Lung microvascular endothelial cell (primary cell): ENCODE results near the gene CARS1. TPM values are rescaled to one million over a fixed set of nuclear protein-coding genes. Genes with fewer than 3 reads are reported as not detected.

Experiments
- DNase-seq, 2 donors: peaks; one replicate each; pipeline versions ENCODE4 v3.0.0 to v3.0.0-alpha.2; 2010; ENCODE audit warnings: low read depth in 2 of 2
- total RNA-seq: library from RNA; depleted of rRNA; stranded (reverse); fragments of >200 nt; gene quantifications from 2 replicates; pipeline ENCODE4 v1.2.1, GENCODE V29; 2014

The CARS1 gene
- total RNA-seq, 1 donor from 2014 or later = 42.1 TPM

- no peak for DNase-seq
Measured at GRCh38 chr11:2963112-2963754, 94.0 kb downstream of the CARS1 start.

- DNase-seq = no peak
Measured at GRCh38 chr11:2961080-2961479, 96.1 kb downstream of the CARS1 start.

DNA sequence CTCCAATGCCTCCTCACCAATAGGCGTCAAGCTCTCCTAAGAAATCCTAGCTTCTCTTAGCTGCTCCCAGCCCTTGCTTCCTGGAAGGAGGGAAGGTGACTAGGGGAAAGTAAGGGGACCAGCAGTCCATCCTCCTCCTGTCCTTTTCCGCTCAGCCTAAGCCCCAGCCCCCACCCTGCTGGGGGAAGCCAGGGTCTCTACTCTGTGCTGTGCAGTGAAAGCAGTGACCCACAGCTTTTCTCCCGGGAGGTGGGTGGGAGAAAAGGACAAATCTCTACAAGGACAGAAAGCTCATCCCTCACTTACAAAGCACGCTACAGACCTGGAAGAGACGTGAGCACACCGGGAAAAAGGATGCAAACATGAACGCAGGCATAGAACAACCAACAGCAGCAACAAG lies 97.1 kb downstream of the CARS1 start:
- no peak for DNase-seq

DNA sequence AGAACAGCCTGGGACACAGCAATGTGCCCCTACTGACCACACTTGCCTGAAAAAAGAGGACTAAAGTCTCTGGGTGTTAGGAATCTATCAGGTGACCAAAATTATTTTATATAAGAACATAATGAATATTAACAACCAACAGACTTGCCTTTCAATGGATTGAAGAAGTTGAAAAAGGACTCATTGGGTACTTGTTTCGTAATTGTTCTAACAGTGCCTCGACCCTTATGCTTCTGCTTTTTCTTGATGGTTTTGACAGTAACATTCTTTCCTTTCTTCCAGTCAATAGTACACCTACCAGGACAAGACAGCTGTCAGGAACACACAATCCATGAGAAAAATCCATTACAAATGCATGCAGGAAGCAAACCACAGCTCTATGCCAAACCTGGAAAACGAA lies 99.0 kb downstream of the CARS1 start:
- DNase-seq = no peak

DNA sequence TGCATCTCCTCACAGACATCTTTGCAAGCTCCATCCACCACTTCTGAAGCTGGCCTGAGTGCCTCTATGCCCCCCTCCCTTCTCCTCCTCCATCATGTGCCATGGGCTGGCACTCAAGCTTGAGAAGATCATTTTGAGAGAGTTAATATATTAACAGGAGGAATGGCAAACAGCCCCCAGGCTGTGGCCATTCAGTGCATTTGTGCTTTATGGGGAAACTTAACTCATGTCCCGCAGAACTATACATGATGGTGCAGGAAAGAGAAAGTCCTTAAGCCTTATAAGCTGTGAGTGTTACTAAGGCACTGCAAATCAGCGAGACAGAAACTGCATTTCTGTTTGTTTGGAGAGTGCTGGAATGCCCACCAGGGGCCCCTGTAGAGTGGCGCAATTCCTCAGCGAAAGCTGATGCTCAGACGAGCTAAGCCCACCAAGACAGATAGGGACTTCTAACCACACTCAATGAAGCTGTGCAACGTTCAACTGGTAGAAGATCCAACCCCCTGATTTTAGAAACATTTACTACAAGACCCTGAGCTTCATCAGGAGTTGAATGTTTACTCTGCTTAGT lies 101.2 kb downstream of the CARS1 start:
- DNase-seq = no peak

GRCh38 chr11:2954263-2954662 lies 103.0 kb downstream of the CARS1 start:
- peak in 1 of 2 donors; percentile 28 for DNase-seq

GRCh38 chr11:2952290-2952689 lies 104.9 kb downstream of the CARS1 start:
- no peak for DNase-seq

DNA sequence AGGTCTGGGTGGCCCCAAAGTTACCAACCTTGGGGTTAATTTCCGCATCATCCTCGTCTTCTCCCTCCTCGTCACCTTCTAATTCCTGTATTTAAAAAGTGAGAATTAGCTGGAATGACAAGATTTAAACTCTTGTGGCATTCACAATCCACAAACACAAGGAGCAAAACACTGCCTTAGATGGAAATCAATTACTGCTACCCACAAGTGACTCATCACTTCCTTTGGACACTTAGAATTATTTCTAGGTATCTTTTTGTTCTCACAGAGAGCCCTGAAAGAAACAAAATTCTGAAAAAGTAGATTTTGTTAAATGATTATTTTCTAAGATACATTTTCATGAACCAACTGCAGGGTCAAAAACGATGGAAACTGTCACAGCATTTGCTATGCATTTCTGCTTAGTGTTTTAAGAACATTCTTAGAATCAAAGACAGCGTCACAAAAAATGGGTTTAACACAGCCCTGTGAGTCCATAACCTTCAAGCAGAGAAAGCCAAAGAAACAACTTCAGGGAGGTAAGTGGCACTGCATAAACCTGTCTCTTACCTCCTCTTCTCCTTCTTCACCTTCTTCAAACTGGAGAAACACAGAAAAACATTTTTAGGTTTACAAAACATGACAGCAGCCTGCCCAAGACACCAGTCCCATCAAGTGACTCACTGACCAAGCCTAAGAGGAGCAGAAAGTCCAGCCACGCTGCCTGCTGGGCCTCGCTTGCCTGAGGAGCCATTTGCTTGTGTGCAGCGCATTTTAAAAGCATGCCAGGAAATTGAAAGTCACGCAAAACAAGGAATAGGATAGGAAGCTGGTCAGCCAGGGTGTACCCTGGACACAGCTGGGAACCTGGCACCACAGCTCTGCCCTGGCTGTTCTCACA lies 105.8 kb downstream of the CARS1 start:
- peak; percentile 46 to 79 for DNase-seq

Other genes starting within 250 kb of the CARS1 start
- 18.7 and 119 TPM in 2 replicates for gene CDKN1C, start 171.6 kb downstream of the CARS1 start, total RNA-seq
- gene PHLDA2, start 128.0 kb downstream of the CARS1 start, total RNA-seq = 0.40 and 1.7 TPM in 2 replicates
- 87.8 and 103 TPM in 2 replicates for gene NAP1L4, start 65.1 kb downstream of the CARS1 start, total RNA-seq
- gene OSBPL5, start 107.9 kb upstream of the CARS1 start, total RNA-seq = 32.0 and 62.9 TPM in 2 replicates
- not detected in 2 replicates for gene MRGPRG, start 161.4 kb upstream of the CARS1 start, total RNA-seq
- gene MRGPRE, start 175.0 kb upstream of the CARS1 start, total RNA-seq = not detected in 2 replicates